Middle frontal gyrus (tissue), 1 donor: ENCODE measurements around the gene ANKRD33B.

Source experiments
- DNase-seq: peaks from one replicate; pipeline ENCODE4 v3.0.0-alpha.2; 2015; ENCODE audit warnings: low spot score; ENCODE audit errors: extremely low spot score

ANKRD33B gene

GRCh38 chr5:10577371-10578292 lies 13.8 kb downstream of the ANKRD33B start:
- no peak for DNase-seq

- no peak for DNase-seq
Measured at GRCh38 chr5:10578293-10578665, 14.4 kb downstream of the ANKRD33B start.

- DNase-seq, result no peak
Measured at GRCh38 chr5:10578869-10579268, 15.0 kb downstream of the ANKRD33B start.

- DNase-seq, result no peak
Measured at GRCh38 chr5:10579536-10580521, 16.0 kb downstream of the ANKRD33B start.

- DNase-seq, result no peak
Measured at GRCh38 chr5:10580531-10581423, 16.9 kb downstream of the ANKRD33B start.

GRCh38 chr5:10581424-10581748 lies 17.5 kb downstream of the ANKRD33B start:
- DNase-seq, result no peak

- DNase-seq, result peak; percentile 36
Measured at GRCh38 chr5:10581867-10582511, 18.1 kb downstream of the ANKRD33B start.

GRCh38 chr5:10582512-10582897 lies 18.6 kb downstream of the ANKRD33B start:
- no peak for DNase-seq

- DNase-seq, result no peak
Measured at GRCh38 chr5:10583663-10584572, 20.0 kb downstream of the ANKRD33B start.

GRCh38 chr5:10584714-10585517 lies 21.0 kb downstream of the ANKRD33B start:
- no peak for DNase-seq

GRCh38 chr5:10585518-10585915 lies 21.6 kb downstream of the ANKRD33B start:
- DNase-seq, result no peak

- DNase-seq, result no peak
Measured at GRCh38 chr5:10586008-10586407, 22.1 kb downstream of the ANKRD33B start.

GRCh38 chr5:10586555-10586954 lies 22.7 kb downstream of the ANKRD33B start:
- DNase-seq, result no peak

GRCh38 chr5:10588109-10588775 lies 24.4 kb downstream of the ANKRD33B start:
- no peak for DNase-seq

- no peak for DNase-seq
Measured at GRCh38 chr5:10588779-10589447, 25.0 kb downstream of the ANKRD33B start.

GRCh38 chr5:10590226-10590999 lies 26.5 kb downstream of the ANKRD33B start:
- DNase-seq, result no peak

- DNase-seq, result no peak
Measured at GRCh38 chr5:10591159-10591558, 27.3 kb downstream of the ANKRD33B start.
